GM18873 (cell line): ENCODE measurements around the gene ZNRF1.
"Not testable (repeated sequence)": the region's sequence is repeated elsewhere in the genome, so short reads cannot be mapped to it uniquely, and the experiment has no call there.

Experiments used
- ATAC-seq: cut with Tn5 transposase; IDR thresholded peaks from one replicate; pipeline ENCODE4 v1.9.1; 2021; ENCODE audit warnings: mild to moderate bottlenecking, moderate library complexity, moderate number of reproducible peaks; ENCODE audit not compliant: unreplicated experiment, low FRiP score

ZNRF1 gene

DNA sequence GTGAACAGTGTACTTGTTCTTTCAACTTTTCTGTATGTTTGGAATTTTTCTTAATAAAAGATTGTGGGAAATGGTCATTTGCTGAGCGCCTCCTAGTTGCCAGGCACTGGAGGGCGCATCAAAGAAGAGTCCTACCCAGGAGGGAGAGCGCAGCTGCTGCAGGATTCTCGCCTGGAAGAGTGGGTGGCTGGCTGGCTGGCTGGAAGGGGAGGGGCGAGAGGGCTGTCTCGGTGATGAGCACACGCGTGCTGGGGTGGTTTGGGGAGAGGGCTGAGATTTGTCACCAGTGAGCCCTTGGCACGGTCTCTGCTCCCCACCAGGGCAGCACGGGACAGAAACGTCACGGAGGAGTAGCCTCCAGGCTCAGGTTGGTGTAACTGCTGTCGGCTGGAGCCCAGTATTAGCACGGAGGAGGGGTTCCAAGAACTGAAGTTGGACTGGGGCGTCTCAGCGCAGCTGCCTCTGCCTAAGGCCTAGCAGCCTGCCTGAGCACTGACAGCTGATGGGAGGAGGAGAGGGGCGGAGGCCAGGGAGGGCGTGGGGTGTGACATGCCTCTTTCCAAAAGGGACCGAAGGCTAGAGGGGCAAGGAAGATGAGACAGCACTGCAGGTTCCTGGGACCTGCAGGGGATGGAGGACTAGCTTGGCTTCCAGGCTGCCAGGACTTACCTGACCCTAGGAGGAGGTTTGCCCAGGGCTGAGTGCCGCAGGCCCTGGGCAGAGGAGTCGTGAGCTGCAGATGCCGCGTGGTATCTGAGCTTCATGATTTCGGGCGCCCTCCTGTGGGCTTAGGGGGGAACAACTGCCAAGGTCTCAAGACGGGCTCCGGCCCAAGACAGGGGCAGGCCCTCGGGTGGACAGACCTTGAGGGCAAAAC lies 112.1 kb downstream of the ZNRF1 start:
- peak; percentile 59 for ATAC-seq

GRCh38 chr16:75111514-75111940 lies 112.7 kb downstream of the ZNRF1 start:
- ATAC-seq, result no peak

GRCh38 chr16:75111961-75112733 lies 113.3 kb downstream of the ZNRF1 start:
- ATAC-seq, result no peak

GRCh38 chr16:75112734-75113491 lies 114.1 kb downstream of the ZNRF1 start:
- no peak for ATAC-seq

- ATAC-seq, result no peak
These were observed 114.8 kb downstream of the ZNRF1 start for GRCh38 chr16:75113541-75114121.

GRCh38 chr16:75114179-75114945 lies 115.5 kb downstream of the ZNRF1 start:
- no peak for ATAC-seq

DNA sequence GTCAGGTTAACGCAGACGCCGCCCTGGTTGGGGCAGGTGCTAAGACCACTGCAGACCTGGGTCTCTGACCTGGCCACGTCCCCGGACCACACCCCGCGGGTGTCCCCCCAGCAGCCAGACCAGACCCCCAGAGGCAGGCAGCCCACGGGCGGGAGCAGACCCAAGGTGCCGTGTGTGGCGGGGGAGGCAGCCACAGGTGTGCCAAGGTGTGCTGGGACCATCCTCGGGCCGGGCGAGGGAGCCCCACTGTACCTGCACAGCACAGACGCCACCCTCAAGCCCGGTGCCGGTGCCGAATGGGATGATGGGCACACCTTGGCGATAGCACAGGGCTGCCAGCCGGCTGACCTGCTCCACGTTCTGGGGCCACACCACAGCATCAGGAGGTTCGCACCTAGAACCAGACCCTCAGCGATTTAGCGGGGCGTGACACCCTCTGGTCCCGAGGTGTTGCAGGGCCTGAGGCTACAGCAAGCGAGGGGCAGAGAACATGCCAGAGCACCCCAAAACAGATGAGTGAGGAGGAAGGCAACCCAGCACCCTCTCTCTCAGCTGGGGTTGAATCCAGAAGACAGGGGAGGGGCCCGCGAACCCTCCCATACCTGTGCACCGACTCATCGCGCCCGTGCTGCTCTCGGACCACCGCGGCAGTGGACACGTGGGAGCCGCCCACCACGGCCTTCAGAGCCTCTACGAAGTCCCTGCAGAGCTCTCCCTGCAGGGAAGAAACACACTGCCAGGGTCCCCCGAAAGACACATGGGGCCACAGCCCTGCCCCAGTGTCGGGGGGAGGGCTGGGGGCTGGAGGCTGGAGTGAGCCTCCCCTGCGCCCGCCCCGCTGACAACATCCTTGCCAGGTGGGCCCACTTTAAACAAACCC lies 116.4 kb downstream of the ZNRF1 start:
- no peak for ATAC-seq

GRCh38 chr16:75116081-75116910 lies 117.5 kb downstream of the ZNRF1 start, which contains the start of gene LDHD:
LDHD (minus strand) TSS chr16:75116780; CDS start chr16:75116720, 60 bp downstream.
- ATAC-seq, result no peak

DNA sequence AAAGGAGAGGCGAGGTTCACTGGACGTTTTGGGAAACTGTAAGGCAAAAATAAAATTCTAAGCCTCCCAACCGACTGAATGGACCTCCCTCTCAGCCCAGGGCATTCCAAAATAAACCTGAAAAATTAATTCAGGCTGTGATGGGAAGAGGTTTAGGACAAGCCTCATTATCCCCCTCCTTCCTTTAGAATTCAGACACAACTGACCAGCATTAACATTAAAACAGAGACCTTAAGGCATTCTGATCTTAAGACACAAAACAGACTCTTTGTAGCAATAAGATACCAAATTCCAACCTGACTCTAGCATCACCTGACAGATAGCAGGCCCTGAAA lies 118.1 kb downstream of the ZNRF1 start:
- ATAC-seq, result no peak

- no peak for ATAC-seq
These were observed 120.2 kb downstream of the ZNRF1 start for GRCh38 chr16:75118943-75119539.

DNA sequence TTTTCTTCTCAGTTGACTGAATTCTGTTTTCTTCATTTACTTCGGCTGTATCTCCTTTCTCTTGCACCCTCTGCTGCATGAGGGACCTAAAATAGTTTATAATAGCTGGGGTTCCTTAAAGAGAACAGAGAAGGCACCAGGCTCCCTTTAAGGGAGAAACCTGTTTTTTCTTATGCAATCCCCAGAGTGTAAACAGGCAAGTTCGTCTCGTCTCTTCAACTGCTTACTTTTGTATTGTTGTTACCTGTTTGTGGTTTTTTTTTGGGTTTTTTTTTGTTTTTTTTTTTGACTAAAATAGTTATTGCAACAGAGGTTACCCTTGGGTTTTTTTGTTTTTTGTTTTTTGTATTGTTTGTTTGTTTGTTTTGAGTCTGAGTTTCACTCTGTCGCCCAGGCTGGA lies 121.4 kb downstream of the ZNRF1 start:
- no peak for ATAC-seq

GRCh38 chr16:75121949-75122568 lies 123.2 kb downstream of the ZNRF1 start:
- ATAC-seq, result no peak

GRCh38 chr16:75122609-75123008 lies 123.8 kb downstream of the ZNRF1 start:
- ATAC-seq, result no peak

DNA sequence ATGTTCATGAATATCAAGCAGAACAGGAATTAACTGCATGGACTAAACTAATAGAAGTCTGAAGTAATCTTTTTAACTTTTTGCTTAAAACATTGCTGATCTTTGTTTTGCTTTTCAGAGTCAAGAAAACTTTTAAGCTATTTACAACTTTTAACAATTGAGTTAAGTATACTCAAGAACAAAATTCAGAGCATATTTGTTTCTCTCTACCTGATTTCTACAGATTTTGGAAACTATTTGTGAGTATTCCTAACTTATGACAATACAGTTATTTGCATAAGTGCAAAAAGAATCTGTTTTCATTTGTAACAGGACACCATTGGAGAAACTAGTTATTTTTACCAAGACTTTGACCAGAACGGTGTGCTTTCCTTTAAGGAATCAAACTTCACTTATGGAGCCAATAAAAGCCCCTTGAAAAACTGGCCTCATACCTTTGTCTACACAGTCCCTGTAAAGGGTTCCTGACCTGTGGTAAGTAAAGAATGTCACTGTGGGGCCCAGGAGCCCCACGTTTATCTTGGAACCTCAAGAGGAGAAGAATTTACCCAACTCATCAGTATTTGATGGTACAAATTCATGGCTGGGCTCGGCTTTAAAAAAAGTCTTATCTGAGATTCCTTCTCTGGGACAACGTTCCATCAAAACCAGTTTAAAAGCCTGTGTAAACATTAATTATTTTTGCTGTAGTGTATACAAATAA lies 129.0 kb downstream of the ZNRF1 start:
- ATAC-seq, result no peak

DNA sequence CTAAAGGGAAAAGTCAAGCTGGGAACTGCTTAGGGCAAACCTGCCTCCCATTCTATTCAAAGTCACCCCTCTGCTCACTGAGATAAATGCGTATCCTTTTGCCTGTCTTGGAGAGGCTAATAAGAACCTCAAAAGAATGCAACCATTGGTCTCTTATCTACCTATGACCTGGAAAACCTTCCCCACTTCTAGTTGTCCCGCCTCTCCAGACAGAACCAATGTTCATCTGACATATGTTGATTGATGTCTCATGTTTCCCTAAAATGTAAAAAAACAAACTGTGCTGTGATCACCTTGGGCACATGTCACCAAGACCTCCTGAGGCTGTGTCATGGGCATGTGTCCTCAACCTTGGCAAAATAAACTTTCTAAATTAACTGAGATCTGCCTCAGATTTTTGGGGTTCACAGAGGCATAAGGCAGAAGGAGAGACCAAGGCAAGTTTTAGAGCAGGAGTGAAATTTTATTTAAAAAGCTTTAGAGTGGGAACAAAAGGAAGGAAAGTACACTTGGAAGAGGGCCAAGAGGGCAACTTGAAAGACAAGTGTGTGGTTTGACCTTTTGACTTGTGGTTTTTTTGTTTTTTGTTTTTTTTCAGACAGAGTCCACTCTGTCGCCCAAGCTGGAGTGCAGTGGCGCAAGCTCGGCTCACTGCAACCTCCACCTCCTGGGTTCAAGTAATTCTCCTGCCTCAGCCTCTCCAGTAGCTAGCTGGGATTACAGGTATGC lies 130.8 kb downstream of the ZNRF1 start:
- ATAC-seq, result not testable (repeated sequence)
